Adrenal gland (tissue), 12 donors: Measurements from ENCODE around the gene EMILIN1. TPM values are rescaled to one million over a fixed set of nuclear protein-coding genes. Genes with fewer than 3 reads are reported as not detected.

Source experiments
- DNase-seq, 7 donors: peaks; one replicate each; pipeline ENCODE4 v3.0.0-alpha.2; 2019 to 2020
- H3K27ac ChIP-seq, 5 donors: fragments of 200-600 bp; sonication (generic) in 4 of 5; 1 replicate in 3 of 5; 2 replicates in 2 of 5; pipeline versions ENCODE4 v1.5.1 to v1.8.0; 2016 to 2020; ENCODE audit warnings: mild to moderate bottlenecking in 1 of 5
- H3K27me3 ChIP-seq: fragments of 200-600 bp; 2 replicates; pipeline ENCODE4 v1.8.0; 2021
- H3K36me3 ChIP-seq, 2 donors: fragments of 200-600 bp; replicated peaks in 1 of 2; 1 replicate in 1 of 2; 2 replicates in 1 of 2; pipeline versions ENCODE4 v1.5.1 to v1.8.0; 2018 to 2022
- H3K4me1 ChIP-seq, 2 donors: fragments of 200-600 bp; replicated peaks in 1 of 2; 1 replicate in 1 of 2; 2 replicates in 1 of 2; pipeline versions ENCODE4 v1.5.1 to v1.8.0; 2018 to 2021
- H3K4me3 ChIP-seq, 4 donors: fragments of 200-600 bp; sonication (generic) in 3 of 4; one replicate each; pipeline ENCODE4 v1.5.1; 2016 to 2018
- H3K9me3 ChIP-seq, 3 donors: fragments of 200-600 bp; sonication (generic) in 1 of 3; replicated peaks in 1 of 3; 1 replicate in 2 of 3; 2 replicates in 1 of 3; pipeline versions ENCODE4 v1.5.1 to v1.8.0; 2016 to 2021
- CTCF ChIP-seq, 6 experiments: fragments of 450-650 bp in 4 of 6; fragments of 200-600 bp in 2 of 6; sonication (generic) in 1 of 6; IDR thresholded peaks; 1 replicate in 5 of 6; 2 replicates in 1 of 6; pipeline versions ENCODE4 v1.5.1 to v1.8.0; 2016 to 2021; ENCODE audit warnings: antibody characterized with exemption in 6 of 6, mild to moderate bottlenecking in 2 of 6, moderate library complexity in 1 of 6
- POLR2A ChIP-seq, 2 donors: fragments of 450-650 bp; IDR thresholded peaks; one replicate each; pipeline ENCODE4 v1.6.1; 2017; ENCODE audit warnings: antibody characterized with exemption in 2 of 2, mild to moderate bottlenecking in 2 of 2, moderate library complexity in 1 of 2
- WGBS, 4 donors: extraction: QIAGEN DNeasy Blood & Tissue Kit in 2 of 4; methylation state at CpG; one replicate each; pipeline versions ENCODE4 v1.1.5 to v1.1.7; 2013 to 2017; 5-methylcytosine and 5-hydroxymethylcytosine counted together
- intact Hi-C, 2 donors: fragments of 100-400 bp; cut with DNase I; formaldehyde crosslinking; loops; one replicate each; pipeline versions ENCODE4 v1.14.1 to v1.15.0; 2022 to 2023
- polyA plus RNA-seq, 3 donors: library from polyadenylated mRNA; stranded (reverse); fragments of 200-250 nt in 2 of 3; fragments of 350-450 nt in 1 of 3; fragmentation: Illumina TruSeq in 1 of 3; extraction: RNeasy Lipid Tissue Mini Kit (QIAGEN cat#74804) in 1 of 3; gene quantifications; one replicate each; pipeline ENCODE4 v1.2.3, GENCODE V29; 2013 to 2014
- total RNA-seq, 9 donors: library from RNA; depleted of rRNA in 4 of 9; stranded (reverse); fragments of >200 nt in 4 of 9; fragments of 120-200 nt in 1 of 9; fragmentation: NEBNext Ultra II Directional in 1 of 9; extraction: Animal tissue kit (Norgen Biotek cat#: 25700) in 1 of 9; gene quantifications; one replicate each; pipeline versions ENCODE4 v1.1.0 to v1.2.4, GENCODE V29; 2013 to 2023
- donor health status: healthy with polysubstance abuse.
- donor health status: Bipolar disorder and iron deficiency.
- donor health status: DM: yes; HTN: yes; CAD: no.
- donor health status: DM: no; HTN: no; CAD: no.
- donor health status: DM: no; HTN: no; CAD: no.
- donor health status: DM: yes; HTN: yes; CAD: no.

EMILIN1 gene
- total and polyA plus RNA-seq, 12 donors, result 4.2 to 243 (median 99.6) TPM

GRCh38 chr2:27070653-27071276, 7.7 kb upstream of the EMILIN1 start:
- H3K4me3 ChIP-seq, result peak overlapping the region; percentile 79 to 98 (median 88)
- 1 to 3% (median 2%) methylated on average over 8 to 11 of the region's 11 CpGs for WGBS, 4 donors
- no peak for DNase-seq
- intact Hi-C loops, result no loop called here
- peak overlapping the region; percentile 53 to 95 (median 86) for H3K27ac ChIP-seq
- peaks cover 0 to 32% of the 10 kb centered on the region in 2 donors for H3K36me3 ChIP-seq
- H3K9me3 ChIP-seq, result no peaks in the 10 kb centered on the region
- H3K27me3 ChIP-seq, result no peaks in the 10 kb centered on the region
- peaks cover 16 to 46% of the 10 kb centered on the region in 2 donors for H3K4me1 ChIP-seq
- no peak for TF ChIP-seq CTCF (IDR thresholded peaks at IDR 0.05)
- TF ChIP-seq POLR2A (IDR thresholded peaks at IDR 0.05), result no peak

- Histone ChIP-seq H3K27me3 (no peaks in the 10 kb centered on the region), H3K4me3 (peak within 1 kb of the TSS; percentile 79 to 98 (median 88)), H3K27ac (peak within 1 kb of the TSS; percentile 53 to 95 (median 86)), H3K9me3 (no peaks in the 10 kb centered on the region), H3K4me1 (peaks cover 16 to 46% of the 10 kb centered on the region in 2 donors), H3K36me3 (peaks cover 0 to 32% of the 10 kb centered on the region in 2 donors)
- DNase-seq, result peak; percentile 93 to 97 (median 94)
- 0 to 1% (median 0%) methylated on average over 3 to 86 of the region's 86 CpGs for WGBS, 4 donors
- intact Hi-C loops, result no loop called here
- TF ChIP-seq POLR2A (IDR thresholded peaks at IDR 0.05) (peak; percentile 63 to 90), CTCF (IDR thresholded peaks at IDR 0.05) (peak in 1 of 6 experiments; percentile 3)
Observed at GRCh38 chr2:27071277-27071989, 7.0 kb upstream of the EMILIN1 start, which contains the start of gene OST4. Gene OST4 (minus strand): TSS chr2:27071654.

- Histone ChIP-seq H3K36me3 (peaks cover 0 to 32% of the 10 kb centered on the region in 2 donors), H3K27ac (peak overlapping the region in 4 of 5 donors; percentile 38 to 95 (median 84)), H3K27me3 (no peaks in the 10 kb centered on the region), H3K4me1 (peaks cover 16 to 46% of the 10 kb centered on the region in 2 donors), H3K9me3 (no peaks in the 10 kb centered on the region), H3K4me3 (peak overlapping the region in 3 of 4 donors; percentile 79 to 98 (median 82))
- TF ChIP-seq CTCF (IDR thresholded peaks at IDR 0.05) (no peak), POLR2A (IDR thresholded peaks at IDR 0.05) (no peak)
- intact Hi-C loops, result no loop called here
- 5 to 10% (median 8%) methylated on average over 26 to 34 of the region's 34 CpGs for WGBS, 4 donors
- peak in 4 of 7 donors; percentile 54 to 76 (median 58) for DNase-seq
Observed at GRCh38 chr2:27071990-27072830, 6.2 kb upstream of the EMILIN1 start.

- 74 to 100% (median 82%) methylated on average over 4 to 5 of the region's 5 CpGs for WGBS, 4 donors
- no peaks in the 10 kb centered on the region for H3K9me3 ChIP-seq
- H3K27me3 ChIP-seq, result no peaks in the 10 kb centered on the region
- peak overlapping the region in 3 of 5 donors; percentile 38 to 95 (median 83) for H3K27ac ChIP-seq
- no peak for DNase-seq
- TF ChIP-seq POLR2A (IDR thresholded peaks at IDR 0.05), result no peak
- TF ChIP-seq CTCF (IDR thresholded peaks at IDR 0.05), result no peak
- intact Hi-C loops, result no loop called here
- H3K4me3 ChIP-seq, result no peak overlapping the region
- peaks cover 16 to 52% of the 10 kb centered on the region in 2 donors for H3K4me1 ChIP-seq
- peaks cover 0 to 24% of the 10 kb centered on the region in 2 donors for H3K36me3 ChIP-seq
Observed at GRCh38 chr2:27072920-27073319, 5.5 kb upstream of the EMILIN1 start.
